Central memory CD8-positive, alpha-beta T cell (primary cell): ENCODE data around the gene ZNF30.

ENCODE experiments used
- ATAC-seq: fragments of 150-1000 bp; cut with Tn5 transposase; replicated peaks from 2 replicates; pipeline ENCODE4 v1.10.0; 2022; ENCODE audit warnings: mild to moderate bottlenecking, moderate FRiP score, moderate number of reproducible peaks; ENCODE audit not compliant: poor library complexity, severe bottlenecking; ENCODE audit errors: extremely low read depth
- DNase-seq, 2 donors: peaks; one replicate each; pipeline ENCODE4 v3.0.0; 2021; ENCODE audit warnings: low spot score in 2 of 2
- H3K27ac Mint-ChIP-seq: one replicate; pipeline ENCODE4 v1.8.0; 2022; ENCODE audit warnings: low read depth, mild to moderate bottlenecking, moderate library complexity, mixed read lengths
- H3K27me3 Mint-ChIP-seq: one replicate; pipeline ENCODE4 v1.8.0; 2022; ENCODE audit warnings: mixed read lengths
- H3K36me3 Mint-ChIP-seq: one replicate; pipeline ENCODE4 v1.8.0; 2022; ENCODE audit warnings: mild to moderate bottlenecking, moderate library complexity, mixed read lengths; ENCODE audit not compliant: insufficient read depth
- H3K4me1 Mint-ChIP-seq: one replicate; pipeline ENCODE4 v1.8.0; 2022; ENCODE audit warnings: mixed read lengths
- H3K4me3 Mint-ChIP-seq: one replicate; pipeline ENCODE4 v1.8.0; 2022; ENCODE audit warnings: mild to moderate bottlenecking, moderate library complexity, mixed read lengths
- H3K9me3 Mint-ChIP-seq: one replicate; pipeline ENCODE4 v1.8.0; 2022; ENCODE audit warnings: mixed read lengths

ZNF30 gene

DNA sequence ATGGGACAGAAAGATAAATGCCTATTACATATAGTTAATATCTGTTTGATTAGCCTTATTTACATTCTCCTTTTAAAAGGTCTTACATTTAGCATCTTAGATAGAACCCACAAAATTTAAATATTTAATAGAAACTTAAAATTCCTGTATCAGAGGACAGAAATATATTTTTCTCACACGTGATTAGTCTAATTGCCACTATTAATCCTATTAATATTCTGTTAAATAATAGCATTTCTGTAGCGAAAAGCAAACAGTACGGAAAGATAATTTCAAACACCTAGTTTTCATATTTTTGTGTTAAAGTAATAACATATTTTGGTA, 380 bp upstream of the ZNF30 start:
- H3K27ac Mint-ChIP-seq, result no peak overlapping the region
- H3K27me3 Mint-ChIP-seq, result no peaks in the 10 kb centered on the region
- H3K4me1 Mint-ChIP-seq, result peaks cover 11% of the 10 kb centered on the region
- no peak for ATAC-seq
- DNase-seq, result no peak
- no peaks in the 10 kb centered on the region for H3K9me3 Mint-ChIP-seq
- H3K36me3 Mint-ChIP-seq, result peaks cover 2% of the 10 kb centered on the region
- peak overlapping the region; percentile 87 for H3K4me3 Mint-ChIP-seq

DNA sequence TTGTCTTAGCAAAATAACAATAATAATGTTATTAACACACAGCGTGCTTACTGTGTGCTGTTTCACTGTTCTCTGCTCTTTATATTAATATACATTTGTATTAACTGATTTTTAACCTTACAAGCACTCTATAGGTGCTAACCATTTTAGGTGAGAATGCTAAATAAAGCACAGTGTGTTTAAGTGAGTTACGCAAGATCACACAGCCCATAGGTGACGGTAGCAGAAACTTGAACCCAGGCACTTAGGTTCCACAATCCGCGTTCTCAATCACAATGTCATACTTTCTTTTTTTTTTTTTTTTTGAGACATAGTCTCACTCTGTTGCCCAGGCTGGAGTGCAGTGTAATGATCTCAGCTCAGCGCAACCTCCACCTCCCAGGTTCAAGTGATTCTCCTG, 5.8 kb downstream of the ZNF30 start:
- DNase-seq, result no peak
- no peak for ATAC-seq
- Mint-ChIP-seq H3K4me1 (peaks cover 3% of the 10 kb centered on the region), H3K27me3 (no peaks in the 10 kb centered on the region), H3K27ac (no peak overlapping the region), H3K9me3 (no peaks in the 10 kb centered on the region), H3K4me3 (no peak overlapping the region), H3K36me3 (peaks cover 15% of the 10 kb centered on the region)

DNA sequence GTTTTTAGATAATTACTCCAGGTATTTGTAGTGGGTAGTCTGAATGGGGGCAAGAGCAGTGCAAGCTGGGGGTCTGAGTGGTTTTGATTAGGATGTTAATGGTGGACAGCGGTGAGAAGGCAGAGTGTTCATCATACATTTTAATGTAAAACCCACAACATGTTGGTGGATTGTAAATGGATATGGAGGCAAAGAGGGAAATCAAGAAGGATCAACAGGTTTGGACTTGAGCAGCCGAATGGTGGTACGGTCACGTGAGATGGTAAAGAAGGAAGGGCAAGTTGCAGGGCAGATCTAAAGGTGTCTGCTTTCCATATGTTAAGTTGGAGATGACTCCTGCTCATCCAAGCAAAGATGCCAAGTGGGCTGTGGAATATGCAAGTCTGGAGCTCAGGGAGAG, 9.5 kb downstream of the ZNF30 start:
- Mint-ChIP-seq H3K36me3 (peaks cover 15% of the 10 kb centered on the region), H3K4me1 (no peaks in the 10 kb centered on the region), H3K27me3 (no peaks in the 10 kb centered on the region), H3K9me3 (no peaks in the 10 kb centered on the region), H3K27ac (no peak overlapping the region), H3K4me3 (no peak overlapping the region)
- no peak for ATAC-seq
- DNase-seq, result no peak

DNA sequence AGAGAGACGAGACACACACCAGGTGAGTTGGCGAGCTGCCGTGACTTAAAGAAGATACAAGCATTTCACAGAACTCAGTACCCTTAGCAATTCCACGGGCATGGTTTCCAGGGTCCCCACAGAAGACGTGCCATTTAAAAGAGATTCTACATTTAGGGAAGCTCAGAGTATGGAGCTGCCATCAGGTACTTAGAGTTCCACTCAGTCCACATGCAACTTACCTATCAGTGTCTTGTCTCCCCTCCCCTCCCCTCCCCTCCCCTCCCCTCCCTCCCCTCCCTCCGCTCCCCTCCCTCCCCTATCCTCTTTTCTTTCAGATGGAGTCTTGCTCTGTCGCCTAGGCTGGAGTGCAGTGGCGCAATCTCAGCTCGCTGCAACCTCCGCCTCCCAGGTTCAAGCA, 12.2 kb downstream of the ZNF30 start:
- DNase-seq, result no peak

DNA sequence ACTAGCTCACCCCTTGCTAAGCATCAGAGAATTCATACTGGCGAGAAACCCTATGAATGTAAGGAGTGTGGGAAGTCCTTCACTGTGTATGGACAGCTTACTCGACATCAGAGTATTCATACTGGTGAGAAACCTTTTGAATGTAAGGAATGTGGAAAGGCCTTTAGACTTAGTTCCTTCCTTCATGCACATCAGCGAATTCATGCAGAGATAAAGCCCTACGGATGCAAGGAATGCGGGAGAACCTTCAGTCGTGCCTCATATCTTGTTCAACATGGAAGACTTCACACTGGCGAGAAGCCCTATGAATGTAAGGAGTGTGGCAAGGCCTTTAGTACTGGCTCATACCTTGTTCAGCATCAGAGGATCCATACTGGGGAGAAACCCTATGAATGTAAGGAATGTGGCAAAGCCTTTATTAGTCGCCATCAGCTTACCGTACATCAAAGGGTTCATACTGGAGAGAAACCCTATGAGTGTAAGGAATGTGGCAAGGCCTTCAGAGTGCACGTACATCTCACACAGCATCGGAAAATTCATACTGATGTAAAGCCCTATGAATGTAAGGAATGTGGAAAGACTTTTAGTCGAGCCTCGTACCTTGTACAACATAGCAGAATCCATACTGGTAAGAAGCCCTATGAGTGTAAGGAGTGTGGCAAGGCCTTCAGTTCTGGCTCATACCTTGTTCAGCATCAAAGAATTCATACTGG, 17.3 kb downstream of the ZNF30 start:
- Mint-ChIP-seq H3K4me1 (no peaks in the 10 kb centered on the region), H3K4me3 (no peak overlapping the region), H3K27ac (no peak overlapping the region), H3K9me3 (peaks cover 28% of the 10 kb centered on the region), H3K27me3 (no peaks in the 10 kb centered on the region), H3K36me3 (no peaks in the 10 kb centered on the region)
- no peak for DNase-seq
- no peak for ATAC-seq

More for the DNA sequence above, 12.2 kb downstream of the ZNF30 start:
- H3K36me3 Mint-ChIP-seq, result peaks cover 4% of the 10 kb centered on the region
- H3K27ac Mint-ChIP-seq, result no peak overlapping the region
- H3K4me3 Mint-ChIP-seq, result no peak overlapping the region
- no peaks in the 10 kb centered on the region for H3K27me3 Mint-ChIP-seq
- no peak for ATAC-seq
- peaks cover 12% of the 10 kb centered on the region for H3K9me3 Mint-ChIP-seq
- H3K4me1 Mint-ChIP-seq, result no peaks in the 10 kb centered on the region

DNA sequence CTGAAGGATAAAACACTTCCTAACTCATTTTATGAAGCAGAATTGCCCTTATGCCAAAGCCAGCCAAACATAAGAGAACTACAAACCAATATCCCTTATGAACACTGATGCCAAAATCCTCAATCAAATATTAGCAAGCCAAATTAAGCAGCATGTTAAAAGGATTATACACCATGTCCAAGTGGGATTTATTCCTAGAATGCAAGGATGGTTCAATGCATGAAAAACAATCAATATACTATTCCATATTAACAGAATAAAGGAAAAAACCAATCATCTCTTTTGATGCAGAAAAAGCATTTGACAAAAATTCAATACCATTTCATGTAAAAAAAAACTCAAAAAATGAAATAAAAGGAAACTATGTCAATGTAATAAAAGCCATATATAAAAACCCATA, 26.4 kb downstream of the ZNF30 start:
- ATAC-seq, result no peak
- Mint-ChIP-seq H3K36me3 (peaks cover 4% of the 10 kb centered on the region), H3K27ac (no peak overlapping the region), H3K9me3 (peaks cover 48% of the 10 kb centered on the region), H3K4me1 (no peaks in the 10 kb centered on the region), H3K4me3 (no peak overlapping the region), H3K27me3 (no peaks in the 10 kb centered on the region)
- no peak for DNase-seq

DNA sequence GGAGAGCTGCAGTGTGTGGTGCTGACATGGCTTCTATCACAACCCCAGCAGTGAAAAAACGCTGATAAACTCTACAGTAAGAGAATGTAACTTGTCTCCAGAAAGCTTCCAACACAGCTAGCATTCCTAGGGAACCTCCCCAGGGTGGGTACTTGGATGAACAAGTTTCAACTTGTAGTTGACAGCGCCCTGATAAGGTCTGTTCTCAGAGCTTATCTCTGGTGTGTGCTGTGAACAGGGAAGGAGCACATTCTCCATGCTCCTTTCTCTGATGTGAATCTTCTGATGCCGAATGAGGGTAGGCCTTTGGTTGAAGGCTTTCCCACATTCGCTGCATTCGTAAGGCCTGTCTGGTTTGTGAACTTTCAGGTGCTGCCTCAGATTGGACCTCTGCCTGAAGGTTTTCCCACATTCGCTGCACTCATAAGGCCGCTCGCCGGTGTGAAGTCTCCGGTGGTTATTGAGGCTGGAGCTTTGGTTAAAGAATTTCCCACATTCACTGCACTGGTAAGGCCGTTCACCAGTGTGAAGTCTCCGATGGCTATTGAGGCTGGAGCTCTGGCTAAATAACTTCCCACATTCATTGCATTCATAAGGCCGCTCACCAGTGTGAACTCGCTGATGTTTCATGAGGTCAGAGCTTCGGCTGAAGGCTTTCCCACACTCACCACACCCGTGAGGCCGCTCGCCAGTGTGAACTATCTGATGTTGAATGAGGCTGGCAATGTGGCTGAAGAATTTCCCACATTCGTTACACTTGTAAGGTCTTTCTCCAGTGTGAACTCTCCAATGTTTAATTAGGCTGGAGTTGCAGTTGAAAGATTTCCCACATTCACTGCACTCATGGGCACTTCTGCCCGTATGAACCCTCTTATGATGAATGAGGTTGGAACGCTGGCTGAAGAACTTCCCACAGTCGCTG, 31.4 kb downstream of the ZNF30 start:
- no peak for ATAC-seq
- H3K27me3 Mint-ChIP-seq, result no peaks in the 10 kb centered on the region
- H3K27ac Mint-ChIP-seq, result no peak overlapping the region
- DNase-seq, result no peak
- peaks cover 47% of the 10 kb centered on the region for H3K9me3 Mint-ChIP-seq
- peaks cover 21% of the 10 kb centered on the region for H3K4me1 Mint-ChIP-seq
- no peak overlapping the region for H3K4me3 Mint-ChIP-seq
- H3K36me3 Mint-ChIP-seq, result peaks cover 33% of the 10 kb centered on the region

DNA sequence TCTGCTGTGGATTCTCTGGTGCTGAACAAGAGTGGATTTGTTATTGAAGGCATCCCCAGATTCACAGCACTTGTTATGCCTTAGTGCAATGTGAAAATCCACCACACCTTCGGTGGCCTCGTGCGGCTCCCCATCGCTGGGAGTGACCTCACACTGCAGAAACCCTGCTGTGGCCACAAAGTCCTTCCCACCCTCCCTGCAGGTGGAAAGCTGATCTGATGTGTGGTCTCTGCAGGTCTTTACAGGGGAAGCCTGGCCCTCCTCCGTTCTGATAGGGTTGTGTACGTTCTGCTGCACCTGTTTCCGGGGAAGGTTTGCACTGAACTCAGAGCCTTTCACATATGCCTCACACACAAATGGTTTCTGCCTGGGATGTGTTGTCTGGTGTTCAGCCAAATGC, 32.3 kb downstream of the ZNF30 start:
- Mint-ChIP-seq H3K4me1 (peaks cover 25% of the 10 kb centered on the region), H3K27ac (no peak overlapping the region), H3K9me3 (peaks cover 45% of the 10 kb centered on the region), H3K4me3 (no peak overlapping the region), H3K27me3 (no peaks in the 10 kb centered on the region), H3K36me3 (peaks cover 35% of the 10 kb centered on the region)
- ATAC-seq (no peak), DNase-seq (no peak)

DNA sequence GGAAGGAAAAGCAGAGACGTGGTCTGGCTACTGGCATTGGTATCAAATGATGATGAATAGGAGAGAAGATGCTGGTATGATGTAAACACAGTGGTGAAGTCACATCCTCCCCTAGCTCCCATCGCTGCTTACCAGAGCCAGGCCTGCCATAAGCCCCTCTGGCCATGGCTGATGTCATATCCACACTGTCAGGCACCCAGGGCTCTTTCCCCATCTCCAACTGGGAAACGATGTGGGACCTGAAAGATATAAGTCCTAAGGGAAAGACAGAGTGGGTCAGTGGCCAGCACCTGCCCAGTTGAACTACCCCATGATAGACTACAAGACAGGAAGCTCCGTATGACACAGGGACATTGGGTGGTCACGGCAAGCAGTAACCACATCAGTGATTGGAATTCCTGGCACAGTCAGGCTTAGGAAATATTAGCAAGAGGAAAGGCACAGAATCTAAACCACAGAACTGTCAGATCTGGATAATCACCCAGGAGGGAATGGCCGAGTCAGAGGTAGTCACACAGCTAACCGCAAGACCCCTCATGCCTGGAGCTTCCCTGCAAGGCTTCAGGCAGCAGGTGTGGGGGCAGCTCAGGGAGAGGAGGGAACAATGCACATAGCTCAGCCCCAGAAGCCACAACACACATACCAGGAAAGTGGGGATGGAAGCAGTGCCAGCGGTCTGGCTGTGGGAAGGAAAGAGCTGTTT, 33.6 kb downstream of the ZNF30 start:
- Mint-ChIP-seq H3K9me3 (peaks cover 41% of the 10 kb centered on the region), H3K27me3 (no peaks in the 10 kb centered on the region), H3K27ac (peak overlapping the region; percentile 61), H3K4me3 (peak overlapping the region; percentile 52), H3K4me1 (peaks cover 25% of the 10 kb centered on the region), H3K36me3 (peaks cover 35% of the 10 kb centered on the region)
- DNase-seq, result no peak
- ATAC-seq, result no peak

DNA sequence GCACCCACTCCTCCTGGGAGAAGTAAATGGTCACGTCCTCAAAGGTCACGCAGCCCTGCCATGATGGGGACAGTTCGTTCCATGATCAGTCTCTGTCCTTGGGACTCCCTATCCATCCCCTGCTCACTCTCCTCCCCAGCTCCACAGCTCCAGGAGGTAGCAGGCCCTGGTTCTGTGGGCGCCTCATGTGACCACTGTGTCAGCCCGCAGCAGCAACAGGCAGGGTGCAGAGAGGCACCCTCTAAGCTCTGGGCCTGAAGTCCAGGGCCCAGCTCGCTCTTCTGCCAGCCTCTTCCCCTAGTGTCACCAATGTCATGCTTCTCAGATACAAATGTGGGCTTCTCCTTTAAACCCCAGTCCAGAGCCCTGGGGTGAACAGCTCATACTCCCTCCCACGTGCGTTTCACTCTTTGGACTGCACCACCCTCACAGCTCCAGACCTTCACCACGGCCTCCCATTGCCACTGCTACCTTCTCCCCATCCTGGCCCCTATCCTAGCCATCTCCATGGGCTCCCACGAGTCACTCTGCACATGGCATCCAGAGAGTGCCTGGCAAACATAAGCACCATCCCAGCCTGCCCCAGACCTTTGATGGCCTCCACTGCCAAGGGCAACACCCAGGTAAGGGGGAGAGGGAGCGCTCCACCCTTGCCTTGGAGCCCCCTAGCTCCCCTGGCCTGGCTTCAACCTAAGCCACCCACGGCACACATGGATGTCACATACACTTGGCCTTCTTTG, 34.4 kb downstream of the ZNF30 start:
- Mint-ChIP-seq H3K36me3 (peaks cover 35% of the 10 kb centered on the region), H3K4me3 (peak overlapping the region; percentile 91), H3K27ac (peak overlapping the region; percentile 93), H3K27me3 (no peaks in the 10 kb centered on the region), H3K4me1 (peaks cover 25% of the 10 kb centered on the region), H3K9me3 (peaks cover 34% of the 10 kb centered on the region)
- no peak for DNase-seq
- ATAC-seq, result no peak

DNA sequence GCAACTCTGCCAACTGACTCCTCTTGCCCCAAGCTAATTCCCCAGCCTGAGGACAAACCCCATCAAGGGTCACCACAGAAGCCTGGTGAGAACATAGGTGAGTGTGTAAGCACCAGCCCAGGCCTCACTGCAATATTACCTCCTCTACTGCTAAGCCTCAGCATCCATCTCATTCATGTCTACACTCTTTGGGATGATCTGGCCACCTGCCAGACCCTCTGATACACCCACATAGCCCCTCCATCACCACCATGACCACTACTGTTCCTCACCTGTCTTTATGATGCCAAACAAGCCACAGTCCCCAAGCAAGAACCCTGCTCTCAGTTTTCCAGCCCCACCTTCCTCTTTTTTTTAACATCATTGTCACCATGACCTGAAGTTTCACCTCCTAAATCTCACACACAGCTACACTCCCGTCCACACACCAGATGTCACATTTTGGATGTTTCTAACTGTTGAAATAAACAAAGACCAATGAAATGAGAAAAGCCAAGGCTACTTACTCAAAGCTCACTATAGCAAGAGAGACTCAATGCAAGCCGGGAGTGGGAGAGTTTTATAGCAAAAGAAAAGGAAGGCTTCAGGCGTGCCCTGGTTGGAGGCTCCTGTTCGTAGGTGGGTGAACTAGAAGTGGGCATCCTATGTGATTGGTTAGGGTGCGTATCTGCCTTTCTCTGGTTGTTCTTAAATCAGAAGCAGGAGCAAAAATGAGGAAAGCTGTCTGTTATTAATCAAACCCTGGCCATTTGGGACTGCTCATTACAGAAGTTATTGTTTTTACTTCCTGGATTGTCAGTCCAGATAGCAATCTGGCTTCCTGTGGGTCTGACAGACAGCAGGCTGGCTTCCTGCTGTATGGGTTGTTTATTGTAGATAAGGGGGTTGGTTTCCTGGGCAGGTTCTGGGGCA, 35.3 kb downstream of the ZNF30 start:
- Mint-ChIP-seq H3K27me3 (no peaks in the 10 kb centered on the region), H3K9me3 (peaks cover 30% of the 10 kb centered on the region), H3K4me3 (peak overlapping the region; percentile 91), H3K4me1 (peaks cover 25% of the 10 kb centered on the region), H3K27ac (peak overlapping the region; percentile 93), H3K36me3 (peaks cover 33% of the 10 kb centered on the region)
- DNase-seq (peak in 1 of 2 donors; percentile 18), ATAC-seq (peak; percentile 87)
